Activated CD4-positive, alpha-beta T cell treated with anti-CD3 and anti-CD28 coated beads, Interleukin-2, amount 50 U/mL, for 1 hour (primary cell): ENCODE measurements around the gene RAD51B.
"Not testable (repeated sequence)": the region's sequence is repeated elsewhere in the genome, so short reads cannot be mapped to it uniquely, and the experiment has no call there.

Experiments
- DNase-seq: peaks from one replicate; pipeline ENCODE4 v3.0.0-alpha.2; 2020

Gene RAD51B

DNA sequence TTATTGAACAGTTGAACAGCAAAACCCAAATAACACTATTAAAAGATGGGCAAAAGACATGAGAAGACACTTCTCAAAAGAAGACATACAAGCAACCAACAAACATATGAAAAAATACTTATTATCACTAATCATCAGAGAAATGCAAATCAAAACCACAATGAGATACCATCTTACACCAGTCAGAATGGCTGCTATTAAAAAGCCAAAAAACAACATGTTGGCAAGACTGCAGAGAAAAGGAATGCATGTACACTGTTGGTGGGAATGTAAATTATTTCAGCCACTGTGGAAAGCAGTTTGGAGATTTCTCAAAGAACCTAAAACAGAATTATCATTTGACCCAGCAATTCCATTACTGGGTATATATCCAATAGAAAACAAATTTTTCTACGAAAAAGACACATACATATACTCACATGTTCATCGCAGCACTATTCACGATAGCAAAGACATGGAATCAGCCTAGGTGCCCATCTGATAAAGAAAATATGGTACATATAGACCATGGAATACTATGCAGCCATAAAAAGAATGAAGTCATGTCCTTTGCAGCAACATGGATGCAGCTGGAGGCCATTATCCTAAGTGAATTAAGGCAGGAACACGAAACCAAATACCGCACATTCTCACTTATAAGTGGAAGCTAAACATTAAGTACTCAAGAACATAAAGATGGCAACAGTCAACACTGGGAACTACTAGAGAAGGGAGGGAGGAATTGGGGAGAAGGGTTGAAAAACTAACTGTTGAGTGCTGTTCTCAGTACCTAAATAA, 367.1 kb downstream of the RAD51B start:
- DNase-seq: not testable (repeated sequence)

DNA sequence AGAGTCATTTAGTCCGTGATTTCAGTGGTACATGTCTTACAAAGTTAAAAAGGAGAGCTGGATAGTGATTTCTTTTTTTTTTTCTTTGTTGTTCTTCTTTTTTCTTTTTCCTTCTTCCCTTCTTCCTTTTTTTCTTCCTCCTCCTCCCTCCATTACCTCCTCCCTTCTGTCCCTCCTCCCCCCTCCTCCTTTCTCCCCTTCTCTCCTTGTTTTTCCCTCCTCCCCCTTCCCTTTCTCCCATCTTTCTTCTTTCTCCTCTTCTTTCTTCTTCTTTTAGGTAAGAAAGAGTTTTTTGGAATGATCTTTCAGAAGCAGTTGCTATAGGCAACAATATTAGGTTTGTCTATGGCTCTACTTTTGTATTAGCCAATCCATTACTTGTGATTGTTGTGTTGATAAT, 368.6 kb downstream of the RAD51B start:
- no peak for DNase-seq

DNA sequence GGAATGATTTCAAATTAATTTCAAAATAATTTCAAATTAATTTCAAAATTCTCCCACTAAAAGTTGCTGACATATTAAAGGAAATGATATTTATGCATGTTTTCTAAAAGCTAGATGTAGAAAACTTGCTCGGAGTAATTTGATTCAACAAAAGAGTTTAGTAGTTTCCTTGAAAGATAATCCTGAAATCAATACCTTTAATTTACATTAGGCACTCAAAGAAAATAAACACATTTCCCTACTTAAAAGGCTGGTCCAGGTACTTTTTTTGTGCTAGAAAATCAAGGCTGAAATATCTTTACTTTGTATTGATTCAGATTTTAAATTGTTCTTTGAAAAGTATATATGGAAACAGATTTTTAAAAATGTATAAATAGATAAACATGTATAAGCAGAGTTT, 370.5 kb downstream of the RAD51B start:
- no peak for DNase-seq

DNA sequence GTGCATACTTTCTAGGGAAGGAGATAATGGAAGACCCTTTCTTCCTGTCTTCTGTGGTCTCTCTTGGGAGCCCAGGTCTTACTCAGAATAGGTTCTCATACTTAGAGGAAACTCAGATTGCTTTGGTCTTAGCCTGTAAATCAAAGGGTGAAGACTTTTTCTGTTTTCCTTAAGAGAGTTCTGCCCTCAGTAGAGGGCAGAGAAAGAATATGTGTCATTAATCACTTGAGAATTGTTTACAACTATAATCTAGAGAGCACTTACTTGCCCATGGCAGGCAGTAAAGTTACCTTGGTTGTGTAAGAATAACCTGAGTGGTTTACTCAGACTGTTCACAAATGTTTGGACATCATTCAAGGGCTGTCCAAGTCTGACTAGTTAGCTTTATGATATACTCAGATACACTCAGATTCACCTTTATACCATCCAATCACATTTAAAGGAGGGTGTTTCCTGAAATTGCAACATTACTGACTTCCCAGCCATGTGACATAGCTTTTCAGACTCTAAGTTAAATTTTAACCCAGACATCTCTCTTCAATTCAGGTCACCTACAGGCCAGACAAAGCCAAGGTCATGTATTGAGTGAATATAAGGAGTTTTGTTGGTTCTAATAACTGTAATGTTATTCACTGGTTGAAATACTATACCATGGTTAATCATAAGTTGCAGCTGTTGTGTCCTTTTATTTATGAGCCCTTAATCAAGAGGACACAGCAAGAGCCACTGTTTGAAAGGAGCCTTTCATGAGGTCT, 372.2 kb downstream of the RAD51B start:
- no peak for DNase-seq

DNA sequence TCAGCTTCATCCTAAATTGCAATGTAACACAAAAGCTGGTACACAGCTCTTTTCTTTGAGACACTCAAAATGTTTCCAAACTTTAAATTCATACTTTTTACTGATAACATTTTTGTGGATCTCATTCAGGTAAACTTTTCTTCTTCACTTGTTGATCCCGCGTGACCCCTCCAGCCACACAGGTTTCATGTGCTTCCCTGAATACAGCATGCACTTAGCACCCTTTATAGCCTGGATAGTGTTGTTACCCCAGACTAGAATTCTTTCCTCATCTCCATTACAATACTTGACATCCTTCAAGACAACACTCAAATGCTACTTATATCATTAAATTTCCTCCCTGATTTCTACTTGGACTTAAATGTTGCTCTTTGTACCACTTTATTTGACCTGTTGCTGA, 373.4 kb downstream of the RAD51B start:
- no peak for DNase-seq

DNA sequence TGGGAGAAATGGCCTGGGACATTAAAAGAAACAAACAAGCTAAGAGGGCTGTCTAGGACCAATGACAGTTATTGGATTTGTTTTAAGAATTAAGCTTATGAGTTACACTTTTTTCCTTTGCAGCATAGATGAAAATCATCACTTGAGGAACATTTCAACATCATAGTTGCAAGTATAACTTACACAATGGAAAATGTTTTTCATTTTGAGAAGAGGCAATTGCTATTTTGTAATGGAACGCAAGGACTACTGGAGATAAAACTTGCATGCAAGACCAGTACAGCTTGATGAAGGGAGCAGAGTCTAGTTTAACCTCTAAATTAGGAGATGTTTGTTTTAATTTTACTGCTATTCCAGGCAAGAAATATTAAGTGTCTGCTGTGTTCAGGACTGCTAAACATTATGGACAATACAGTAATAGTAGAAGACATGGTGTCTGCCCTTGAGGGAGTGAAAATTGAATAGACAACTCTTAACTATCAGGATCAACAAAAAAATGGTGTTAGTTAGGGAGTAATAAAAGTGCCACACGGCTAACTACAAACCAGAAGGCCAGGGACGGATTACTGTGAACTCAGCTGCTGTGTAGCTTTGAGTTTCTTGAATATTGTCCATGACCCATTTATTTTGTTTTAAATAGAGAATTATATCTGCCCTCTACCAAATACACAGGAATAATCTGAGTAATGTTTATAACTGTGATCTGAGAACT, 374.5 kb downstream of the RAD51B start:
- no peak for DNase-seq

DNA sequence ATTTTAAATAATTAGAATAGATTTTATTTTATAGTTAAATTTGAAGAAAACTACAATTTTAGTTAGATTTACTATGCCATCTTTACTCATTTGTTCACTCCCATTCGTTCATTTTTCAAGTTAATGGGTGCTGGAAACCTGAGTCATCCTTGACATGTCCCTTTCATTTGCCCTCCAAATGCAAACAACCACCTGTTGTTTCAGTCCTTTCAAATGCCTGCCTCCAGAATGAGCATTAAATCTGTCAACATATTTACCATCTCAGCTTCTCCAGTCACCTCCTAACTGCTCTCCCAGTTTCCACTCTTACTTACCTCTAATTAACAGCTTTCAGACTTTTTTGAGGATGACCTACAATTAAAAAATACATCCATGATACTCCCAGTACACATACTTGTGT, 375.5 kb downstream of the RAD51B start:
- DNase-seq: no peak

DNA sequence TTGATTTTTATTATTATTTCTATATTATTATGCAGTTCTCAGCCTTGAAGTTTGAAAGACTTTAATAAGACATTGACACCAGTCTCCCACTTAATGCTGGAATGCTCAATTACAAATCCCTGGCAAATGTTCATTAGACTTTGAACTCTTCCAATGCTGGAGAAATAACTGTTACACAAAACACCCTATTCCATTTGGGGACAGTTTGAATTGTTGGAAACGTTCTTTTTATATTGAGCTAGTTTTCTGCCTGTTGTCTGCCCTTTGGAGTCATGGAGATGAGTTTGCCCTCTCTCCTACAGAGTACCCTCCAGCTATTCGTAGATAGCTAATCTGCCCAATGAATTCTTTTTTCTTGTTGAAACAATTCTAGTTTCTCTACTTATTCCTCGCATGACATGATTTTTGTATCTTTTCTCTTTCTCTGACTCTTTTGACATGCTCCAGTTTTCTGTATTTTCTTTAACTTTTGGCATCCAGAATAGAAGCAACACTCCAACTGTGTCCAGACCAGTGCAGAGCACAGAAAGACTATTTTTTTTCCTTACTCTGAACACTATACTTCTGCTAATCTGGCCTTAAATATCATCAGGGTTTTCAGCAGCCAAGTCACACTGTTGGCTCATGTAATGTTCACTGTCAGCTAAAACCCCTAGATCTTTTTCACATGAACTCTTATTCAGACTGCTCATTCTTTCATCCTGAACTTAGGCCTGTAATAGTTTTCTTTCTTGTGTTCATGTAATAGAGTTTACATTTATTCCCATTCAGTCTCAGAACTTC, 379.3 kb downstream of the RAD51B start:
- DNase-seq: no peak

DNA sequence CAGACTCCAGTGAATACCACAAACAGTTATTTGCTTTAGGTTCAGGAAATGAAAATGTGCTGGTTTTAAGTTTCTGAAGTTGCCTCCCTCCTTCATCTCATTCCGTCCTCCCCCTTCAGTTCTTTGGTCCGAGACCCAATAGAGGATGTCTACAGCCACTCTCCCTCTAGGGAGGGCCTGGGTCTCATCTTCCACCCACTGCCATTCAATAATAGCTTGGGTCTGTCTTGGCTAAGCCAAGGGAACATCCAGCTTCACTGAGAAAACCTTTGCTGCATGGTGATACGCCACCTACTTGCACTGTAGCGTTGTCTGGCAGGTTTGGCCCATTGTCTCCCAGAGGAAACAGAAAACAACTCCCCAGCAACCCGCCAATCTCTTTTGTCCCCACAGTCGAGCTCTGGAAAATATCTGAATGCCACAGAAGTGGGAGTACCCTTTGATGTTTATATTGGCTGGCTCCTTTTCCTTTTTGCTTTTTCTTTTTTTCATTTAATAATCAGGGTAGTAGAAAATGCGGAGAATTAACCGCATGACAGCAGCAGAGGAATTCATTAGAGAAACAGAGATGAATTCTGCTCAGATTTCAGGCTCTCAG, 380.1 kb downstream of the RAD51B start:
- DNase-seq: no peak

DNA sequence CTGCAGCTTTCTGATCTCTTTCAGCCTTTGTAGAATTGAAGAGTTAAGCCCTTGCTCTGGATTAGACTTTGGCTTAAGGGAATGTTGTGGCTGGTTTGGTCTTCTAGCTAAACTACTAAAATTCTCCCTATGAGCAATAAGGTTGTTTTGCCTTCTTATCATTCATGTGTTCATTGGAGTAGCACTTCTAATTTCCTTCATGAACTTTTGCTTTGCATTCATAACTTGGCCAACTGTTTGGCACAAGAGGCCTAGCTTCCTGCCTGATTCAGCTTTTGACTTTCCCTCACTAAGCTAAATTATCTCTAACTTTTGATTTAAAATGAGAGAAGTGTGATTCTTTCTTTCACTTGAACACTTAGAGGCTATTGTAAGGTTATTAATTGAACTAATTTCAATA, 384.3 kb downstream of the RAD51B start:
- DNase-seq: no peak

DNA sequence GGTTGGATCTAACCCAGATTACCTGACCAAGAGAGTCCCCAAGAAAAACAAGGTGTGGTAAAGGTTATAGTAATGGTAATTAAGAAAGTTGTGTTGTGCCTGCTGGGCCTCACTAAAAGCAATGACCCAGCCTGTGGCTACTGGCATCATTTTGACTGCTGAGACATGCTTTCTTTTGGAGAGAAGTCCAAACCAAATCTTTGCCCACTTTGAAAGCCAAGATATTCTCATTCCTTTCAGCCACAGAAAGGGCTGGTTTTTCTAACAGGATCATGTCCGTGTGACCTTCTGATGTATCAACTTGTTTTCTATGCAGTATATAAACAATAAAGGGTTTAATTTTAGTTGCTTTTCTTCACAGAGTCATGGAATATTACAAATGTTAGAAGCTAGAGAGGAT, 388.6 kb downstream of the RAD51B start:
- DNase-seq: no peak

DNA sequence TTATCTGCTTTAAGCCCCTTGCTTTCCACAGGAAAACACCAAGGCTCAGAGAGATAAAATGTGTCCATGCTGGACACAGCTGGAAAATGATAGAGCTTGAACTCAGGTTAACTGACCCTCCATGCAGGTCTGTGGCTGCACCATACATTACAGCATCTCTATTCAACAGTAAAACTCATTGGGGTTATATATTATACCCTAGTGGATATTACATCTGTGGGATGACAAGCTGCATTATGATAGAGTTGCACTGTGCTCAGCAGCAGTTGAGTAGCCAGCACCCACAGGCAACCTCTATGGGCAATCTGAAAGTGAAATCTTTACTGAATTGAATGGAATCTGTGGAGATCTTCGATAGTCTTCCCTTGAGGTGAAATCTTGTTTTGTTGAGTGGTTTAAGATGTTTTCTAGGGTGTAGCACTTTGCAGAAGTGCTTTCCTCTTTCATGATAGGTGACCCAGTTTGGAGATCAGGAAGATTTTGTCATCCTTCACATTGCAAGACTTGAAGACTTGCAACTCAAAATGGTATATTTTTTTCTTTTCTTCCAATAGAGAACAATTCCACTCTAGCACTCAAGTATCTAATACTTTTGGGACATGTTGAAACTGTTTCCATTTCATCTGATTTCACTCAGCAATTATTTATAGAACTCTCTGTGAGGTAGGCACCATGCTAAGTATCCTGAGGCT, 389.2 kb downstream of the RAD51B start:
- no peak for DNase-seq

DNA sequence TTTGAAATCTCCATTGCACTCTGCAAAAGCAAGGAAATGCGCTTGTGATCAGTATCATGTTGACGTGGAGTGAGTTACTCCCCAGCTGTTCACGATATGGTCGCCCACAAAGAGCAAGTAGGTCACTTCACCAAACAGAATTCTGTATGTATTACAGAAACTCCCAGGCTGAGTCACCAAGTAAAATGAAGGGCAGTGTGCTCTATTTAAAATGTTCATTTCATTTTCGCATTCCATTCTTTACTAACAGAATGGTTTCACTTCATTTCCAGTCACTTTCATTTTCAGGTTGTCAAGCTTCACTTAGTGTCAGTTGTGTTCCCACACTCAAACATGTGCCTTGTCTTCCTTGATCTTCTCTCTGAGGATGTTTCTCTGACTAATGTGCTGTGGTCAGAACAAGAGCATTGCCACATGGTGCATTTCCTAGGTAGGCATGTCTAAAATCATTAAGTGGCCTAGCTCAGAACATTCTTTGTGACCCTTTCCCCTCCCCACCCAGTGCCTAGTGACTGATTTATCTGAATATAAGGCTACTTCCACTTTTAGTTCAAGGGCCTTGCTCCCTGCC, 391.2 kb downstream of the RAD51B start:
- DNase-seq: peak; percentile 7

DNA sequence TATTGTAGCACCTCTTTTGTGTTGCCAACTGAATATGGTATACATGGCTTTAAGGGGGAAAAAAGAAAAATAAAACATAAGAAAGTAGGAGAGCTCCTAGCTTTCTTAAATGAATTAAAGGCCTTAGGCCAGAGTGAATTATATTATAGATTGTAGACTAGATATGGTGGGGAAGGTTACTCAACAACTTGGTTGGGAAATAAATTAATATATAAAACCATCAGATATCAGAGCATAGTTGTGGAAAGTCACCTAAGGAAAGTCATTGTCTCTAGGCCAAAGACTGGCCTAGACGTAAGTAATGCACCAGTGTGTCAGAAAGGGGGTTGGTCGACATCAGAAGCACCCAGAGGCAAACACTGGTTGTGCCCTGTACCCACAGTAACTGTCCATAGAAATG, 391.8 kb downstream of the RAD51B start:
- no peak for DNase-seq

DNA sequence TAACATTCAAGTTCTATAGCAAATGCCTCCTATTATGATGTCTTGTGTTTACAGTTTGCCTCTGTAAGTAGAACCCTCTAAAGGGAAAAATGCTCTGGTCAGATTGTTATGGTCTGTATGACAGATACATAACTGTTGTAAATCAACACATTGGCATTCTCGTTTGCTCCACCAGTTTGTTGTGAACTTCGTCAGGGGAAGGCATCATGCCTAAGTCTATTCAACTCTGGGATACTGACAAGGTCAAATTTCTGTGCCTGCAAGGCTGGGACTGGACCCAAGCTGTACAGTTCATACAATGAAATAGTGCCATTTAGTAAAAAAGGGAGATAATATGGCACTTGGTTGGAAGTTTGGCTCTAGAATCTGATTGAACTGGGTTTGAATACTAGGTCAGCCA, 392.3 kb downstream of the RAD51B start:
- DNase-seq: no peak

DNA sequence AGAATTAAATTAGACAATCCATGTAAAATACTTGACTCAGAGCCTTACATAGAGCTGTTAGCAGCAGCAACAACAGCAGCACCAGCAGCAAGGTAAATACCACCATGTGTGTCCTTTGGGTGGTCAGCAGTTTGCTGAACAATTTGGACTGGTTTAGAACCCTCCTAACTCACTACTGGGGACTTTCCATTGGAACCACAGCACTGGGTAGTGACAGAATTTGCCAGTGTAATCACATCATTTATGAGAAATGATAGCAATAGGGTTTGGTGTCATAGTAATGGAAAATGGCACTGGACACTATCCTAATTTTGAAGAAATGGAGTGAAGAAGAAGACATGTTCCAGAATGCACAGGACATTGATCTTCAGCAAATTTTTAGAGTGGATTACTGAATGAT, 392.8 kb downstream of the RAD51B start:
- no peak for DNase-seq

DNA sequence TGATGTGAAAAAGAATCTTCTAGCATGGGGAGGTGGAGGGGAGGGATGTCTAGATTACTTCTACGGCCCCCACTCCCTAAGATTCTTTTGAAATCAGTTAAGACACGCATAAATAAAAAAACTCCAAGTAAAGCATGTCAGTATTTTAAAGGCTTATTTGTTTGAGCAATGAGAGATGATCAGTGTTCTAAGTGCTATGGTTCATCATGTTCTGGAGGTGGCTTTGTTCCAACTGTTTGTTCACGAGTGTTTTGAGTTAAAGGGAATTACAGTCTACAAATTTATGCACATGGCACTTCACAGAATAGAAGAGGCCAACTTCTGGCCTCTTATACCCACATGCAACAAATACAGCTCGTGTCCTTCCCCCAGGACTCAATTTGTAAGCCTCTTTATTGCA, 394.9 kb downstream of the RAD51B start:
- no peak for DNase-seq

DNA sequence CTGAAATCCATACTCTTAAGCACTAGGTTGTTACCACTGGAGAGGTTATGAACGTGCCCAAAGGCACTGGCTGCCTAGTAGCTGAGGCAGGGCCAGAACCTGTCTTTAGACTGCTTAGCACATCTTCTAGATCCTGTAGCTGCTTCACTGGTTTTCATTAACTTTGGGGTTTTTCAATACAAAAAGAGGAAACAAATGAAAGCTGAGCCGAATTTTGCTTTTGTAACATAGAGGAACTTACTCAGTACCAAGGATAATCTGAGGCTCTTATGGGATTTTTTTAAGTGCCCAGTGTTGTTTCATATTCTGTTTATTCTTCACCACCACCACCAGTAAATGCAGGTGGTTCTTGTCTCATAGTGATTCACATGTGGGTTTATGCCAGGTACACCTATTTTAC, 396.1 kb downstream of the RAD51B start:
- no peak for DNase-seq

DNA sequence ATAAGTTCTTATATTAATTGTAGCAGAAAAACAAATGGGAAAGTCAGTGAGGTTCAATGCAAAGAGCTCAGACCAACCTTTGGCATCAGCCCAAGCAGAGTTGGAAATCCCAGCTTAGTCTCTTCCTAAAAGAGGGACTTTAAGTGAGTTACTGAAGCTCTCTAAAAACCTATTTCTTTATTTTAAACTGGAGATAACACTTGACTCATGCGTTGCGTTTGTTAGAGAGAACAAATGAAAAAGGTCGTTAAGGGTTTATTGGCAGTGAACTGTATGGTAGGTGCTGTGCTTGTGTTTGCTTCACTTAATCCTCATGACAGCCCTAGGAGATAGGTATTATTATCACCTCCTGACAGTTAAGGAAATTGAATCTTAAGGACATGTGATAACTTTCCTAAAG, 396.5 kb downstream of the RAD51B start:
- no peak for DNase-seq

DNA sequence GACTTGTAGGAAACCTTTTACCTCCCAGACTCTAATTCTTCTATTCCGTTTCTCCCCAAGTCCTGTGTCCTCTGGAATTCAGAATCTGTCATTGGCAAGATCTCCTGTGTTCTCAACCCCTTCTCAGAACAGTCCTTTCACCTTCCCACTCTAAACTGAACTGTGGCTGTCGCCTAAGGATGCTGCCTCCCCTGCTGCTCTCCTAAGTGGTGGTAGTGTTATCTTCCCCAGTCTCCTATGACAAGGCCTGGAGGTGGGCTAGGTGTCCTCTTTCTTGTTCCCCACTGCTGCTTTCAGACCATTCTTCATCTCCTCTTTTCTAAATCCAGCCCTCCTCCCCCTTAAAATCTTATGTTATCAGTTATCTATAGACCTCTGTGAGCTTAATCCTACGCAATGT, 397.4 kb downstream of the RAD51B start:
- no peak for DNase-seq

DNA sequence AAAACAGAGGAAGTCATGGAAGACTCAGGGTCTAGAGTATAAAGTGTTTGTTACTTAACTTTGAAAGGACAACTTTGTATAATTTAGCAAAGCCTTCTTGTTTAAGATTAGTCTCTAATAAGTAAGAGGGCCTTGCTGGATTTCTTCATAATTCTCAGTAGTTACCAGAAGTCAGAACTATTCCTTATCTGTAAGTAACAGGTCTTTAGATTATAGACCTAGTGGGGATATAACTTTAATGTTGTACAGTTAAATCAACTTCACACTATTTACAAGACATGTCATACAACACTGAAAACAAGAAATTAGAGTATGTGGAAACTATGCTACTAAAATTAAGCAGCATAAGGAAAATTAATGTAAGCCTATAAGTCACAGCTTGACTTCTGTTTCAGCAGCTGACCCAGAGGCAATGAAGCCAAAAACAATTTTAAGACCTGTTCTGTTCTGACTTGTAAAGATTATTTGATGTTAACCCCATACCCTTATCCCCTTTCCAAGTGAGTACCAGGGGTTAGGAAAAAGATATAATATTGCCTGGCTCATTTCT, 398.3 kb downstream of the RAD51B start:
- no peak for DNase-seq
